ENCODE results near the gene TAS2R46.
"Not testable (repeated sequence)": the region's sequence is repeated elsewhere in the genome, so short reads cannot be mapped to it uniquely, and the experiment has no call there.

Gene TAS2R46

GRCh38 chr12:11049806-11050531 is 12.1 kb downstream of the TAS2R46 start:
- intact Hi-C loops (cut with DNase I); DNase-seq: not testable (repeated sequence)

GRCh38 chr12:11041366-11041765 is 20.7 kb downstream of the TAS2R46 start:
- intact Hi-C loops (cut with DNase I); DNase-seq: not testable (repeated sequence)

- intact Hi-C loops (cut with DNase I), result no loop called here
These were observed 21.9 kb downstream of the TAS2R46 start for GRCh38 chr12:11040162-11040561.

GRCh38 chr12:11039171-11039570 is 22.9 kb downstream of the TAS2R46 start:
- intact Hi-C loops (cut with DNase I), result no loop called here
- no peak for DNase-seq

More at GRCh38 chr12:11040162-11040561, 21.9 kb downstream of the TAS2R46 start:
- DNase-seq, result no peak

- intact Hi-C loops (cut with DNase I); DNase-seq: not testable (repeated sequence)
These were observed 28.1 kb downstream of the TAS2R46 start for GRCh38 chr12:11033959-11034358.

GRCh38 chr12:11031307-11031706 is 30.8 kb downstream of the TAS2R46 start, which contains the start of gene TAS2R31:
Gene TAS2R31 (minus strand): TSS chr12:11031407. CDS start chr12:11031335, 72 bp downstream.
- DNase-seq, result no peak
- intact Hi-C loops (cut with DNase I), result no loop called here

- DNase-seq, result no peak
- intact Hi-C loops (cut with DNase I), result no loop called here
These were observed 36.0 kb downstream of the TAS2R46 start for GRCh38 chr12:11026118-11026517.

- intact Hi-C loops (cut with DNase I), result no loop called here
- no peak for DNase-seq
These were observed 38.7 kb downstream of the TAS2R46 start for GRCh38 chr12:11023387-11023786.

- no peak for DNase-seq
These were observed 39.6 kb downstream of the TAS2R46 start, which contains the start of gene TAS2R19 for GRCh38 chr12:11022520-11022919. Gene TAS2R19 (minus strand): TSS chr12:11022620. CDS start chr12:11022571, 49 bp downstream.

GRCh38 chr12:11016937-11017336 is 45.2 kb downstream of the TAS2R46 start:
- peak in 9 of 42 donors; percentile 11 to 66 (median 31) for DNase-seq
- intact Hi-C loops (cut with DNase I), result no loop called here

More at GRCh38 chr12:11022520-11022919, 39.6 kb downstream of the TAS2R46 start, which contains the start of gene TAS2R19:
- intact Hi-C loops (cut with DNase I), result no loop called here

GRCh38 chr12:11015775-11016430 is 46.2 kb downstream of the TAS2R46 start:
- intact Hi-C loops (cut with DNase I), result no loop called here
- no peak for DNase-seq

- no peak for DNase-seq
- intact Hi-C loops (cut with DNase I), result no loop called here
These were observed 47.9 kb downstream of the TAS2R46 start for GRCh38 chr12:11014234-11014633.
